Iris pigment epithelial cell (primary cell): Measurements from ENCODE around the gene ERC1.

Experiments
- DNase-seq: peaks from one replicate; pipeline ENCODE4 v3.0.0-alpha.2; 2011; ENCODE audit warnings: low read depth

Gene ERC1

DNA sequence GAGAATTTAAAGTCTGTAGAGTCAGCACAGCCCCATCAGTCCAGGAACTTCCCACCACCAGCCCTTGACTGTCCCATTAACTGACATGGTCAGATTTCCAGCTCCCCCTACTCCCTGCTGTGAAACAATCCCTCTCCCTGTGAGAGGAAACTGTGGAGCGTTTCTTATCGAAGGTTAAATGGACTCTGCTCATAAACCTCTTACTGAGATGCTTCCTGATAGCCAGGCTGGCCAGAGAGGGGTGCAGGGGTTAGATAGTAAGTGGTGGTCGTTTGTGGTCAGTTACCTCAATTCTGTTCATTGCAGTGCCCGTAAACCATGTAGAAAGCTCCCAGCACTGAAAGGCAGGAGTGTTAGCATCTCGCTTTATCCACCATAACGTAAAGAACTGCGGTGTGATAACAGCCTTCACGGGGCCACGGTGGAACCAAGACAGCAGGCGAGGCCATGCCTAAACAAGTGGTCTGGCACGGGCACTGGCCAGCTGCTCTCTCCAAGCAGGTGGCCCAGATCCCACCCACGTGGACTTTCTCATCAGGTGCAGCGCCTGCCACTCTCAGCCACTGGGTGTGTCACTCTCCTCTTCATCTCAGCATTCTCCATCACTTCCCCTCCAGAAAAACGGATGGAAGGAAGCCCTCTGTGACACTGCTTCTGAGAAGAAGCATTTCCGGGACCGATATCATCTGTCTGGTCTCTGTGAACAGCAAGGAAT lies 501.1 kb downstream of the ERC1 start:
- DNase-seq: no peak

DNA sequence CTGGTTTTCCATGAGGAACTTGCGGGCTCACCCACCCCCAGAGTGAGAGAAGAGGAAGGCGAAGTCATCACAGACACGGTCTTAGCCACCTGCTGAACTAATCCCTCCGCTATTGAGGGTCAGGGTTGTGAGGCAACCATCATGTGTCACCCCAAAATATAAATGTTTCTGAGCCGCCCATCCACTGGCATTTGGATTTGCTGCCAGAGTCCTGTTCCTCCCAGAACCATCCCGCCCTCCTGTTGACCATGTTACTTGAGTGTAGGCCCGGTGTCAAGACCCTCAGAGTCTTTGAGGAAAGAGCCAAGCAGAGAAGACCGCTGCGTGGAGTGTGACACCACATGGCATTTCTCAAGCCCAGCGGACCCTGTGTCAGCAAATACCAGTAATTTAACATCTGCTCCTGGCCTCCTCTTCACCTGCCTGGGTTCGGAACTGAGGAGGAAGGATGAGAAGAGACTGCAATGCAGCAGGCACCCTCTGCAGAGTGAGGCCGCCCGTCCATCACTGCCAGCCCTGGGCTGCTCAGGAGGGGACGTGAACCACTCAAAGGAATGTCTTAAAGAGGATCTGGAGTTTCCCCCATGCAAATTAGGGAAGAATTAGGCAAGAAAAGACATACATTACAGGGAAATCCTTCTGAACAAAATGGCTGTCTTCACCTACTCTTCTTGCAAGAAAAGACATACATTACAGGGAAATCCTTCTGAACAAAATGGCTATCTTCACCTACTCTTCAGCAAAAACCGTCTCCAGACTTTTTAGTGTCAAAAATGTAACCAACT lies 502.9 kb downstream of the ERC1 start:
- DNase-seq: no peak

DNA sequence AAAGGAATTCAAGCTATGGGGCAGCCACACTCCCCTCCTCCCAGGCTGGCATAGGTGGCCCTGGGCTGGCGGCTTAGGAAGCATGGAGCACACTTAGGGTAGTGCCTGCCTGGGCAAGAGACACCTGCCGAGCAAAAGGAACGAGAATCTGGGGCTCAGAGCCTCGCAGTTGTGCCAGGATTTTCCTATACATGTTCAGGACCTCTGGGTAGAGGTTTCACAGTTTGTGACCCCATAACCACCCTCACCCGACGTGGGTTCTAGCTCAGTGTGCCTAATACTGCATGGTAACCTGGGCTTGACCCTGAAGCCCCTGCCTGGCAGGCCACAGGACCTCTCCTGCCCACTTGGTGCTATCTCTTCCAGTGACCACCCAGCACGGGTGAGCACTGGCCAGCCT lies 503.8 kb downstream of the ERC1 start:
- DNase-seq: no peak

DNA sequence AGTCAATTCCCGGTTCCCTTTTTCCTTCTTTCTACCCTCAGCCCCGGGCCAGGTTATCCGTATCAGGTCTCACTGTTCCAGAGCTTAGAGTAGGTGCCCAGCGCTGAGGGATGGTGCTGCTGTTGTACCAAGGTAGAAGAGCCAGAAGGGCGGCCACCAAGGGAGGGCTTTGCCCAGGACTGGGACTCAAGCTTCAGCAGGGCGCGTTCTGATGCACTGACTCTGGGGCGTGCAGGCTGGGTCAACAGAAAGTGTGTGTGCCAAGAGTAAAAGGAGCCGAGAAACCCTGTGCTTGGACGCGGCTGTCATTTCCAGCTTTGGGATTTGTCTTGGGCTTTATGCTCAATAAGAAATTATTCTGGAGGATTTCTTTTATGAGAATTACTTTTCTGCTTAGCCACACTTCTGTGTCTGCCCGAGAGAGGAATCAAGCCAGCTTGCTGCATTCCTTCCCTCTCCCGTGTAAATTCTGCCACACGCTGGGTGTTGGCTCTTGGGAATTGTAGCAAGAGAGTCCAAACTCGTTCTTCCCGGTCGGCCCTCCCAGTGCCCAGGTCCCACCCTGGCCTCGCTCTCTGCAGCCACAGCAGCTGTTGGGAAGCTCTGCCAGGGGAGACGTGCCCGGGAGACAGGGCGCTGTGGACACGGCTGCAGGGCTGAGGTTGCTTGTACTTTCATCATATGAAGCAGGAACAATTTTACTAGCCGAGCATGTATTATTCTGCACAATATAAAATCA lies 505.3 kb downstream of the ERC1 start:
- DNase-seq: peak; percentile 15

DNA sequence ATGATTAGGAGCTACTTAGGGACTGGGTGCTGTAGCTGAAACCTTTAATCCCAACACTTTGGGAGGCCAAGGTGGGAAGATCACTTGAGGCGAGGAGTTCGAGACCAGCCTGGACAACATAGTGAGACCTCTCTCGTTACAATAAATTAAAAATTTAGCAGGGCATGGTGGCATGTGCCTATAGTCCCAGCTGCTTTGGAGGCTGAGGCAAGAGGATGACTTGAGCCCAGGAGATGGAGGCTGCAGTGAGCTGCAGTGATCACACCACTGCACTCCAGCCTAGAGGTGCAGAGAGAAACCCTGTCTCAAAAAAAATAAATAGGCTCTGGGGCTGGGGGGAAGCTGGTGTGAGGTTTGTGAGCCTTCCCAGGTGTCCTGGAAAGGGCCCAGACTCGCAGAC lies 506.1 kb downstream of the ERC1 start:
- no peak for DNase-seq

DNA sequence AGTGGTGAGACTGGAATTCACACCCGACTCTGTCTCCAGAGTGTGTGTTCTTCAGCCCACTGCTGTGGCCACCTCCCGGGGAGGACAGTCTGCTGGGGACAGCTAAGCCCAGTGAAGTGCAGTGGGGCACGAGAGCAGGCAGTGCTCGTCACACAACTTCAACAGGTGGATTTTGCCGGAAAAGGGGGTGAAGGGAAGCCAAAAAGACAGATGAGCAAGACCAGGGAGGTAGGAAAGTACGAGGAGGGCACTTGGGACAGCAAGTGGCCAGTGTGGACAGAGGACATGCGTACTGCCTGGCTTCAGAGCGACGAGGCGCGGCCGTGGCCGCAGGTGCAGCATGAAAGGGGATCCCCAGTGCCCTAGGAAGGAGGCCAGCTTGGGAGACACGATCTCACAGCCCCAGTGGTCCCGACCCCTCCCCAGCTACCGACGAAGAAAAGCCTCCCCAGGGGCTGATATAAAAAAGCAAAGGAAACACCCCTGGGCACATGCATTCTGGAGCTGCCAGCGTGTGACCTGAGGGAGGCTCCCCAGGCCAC lies 507.2 kb downstream of the ERC1 start:
- DNase-seq: no peak

DNA sequence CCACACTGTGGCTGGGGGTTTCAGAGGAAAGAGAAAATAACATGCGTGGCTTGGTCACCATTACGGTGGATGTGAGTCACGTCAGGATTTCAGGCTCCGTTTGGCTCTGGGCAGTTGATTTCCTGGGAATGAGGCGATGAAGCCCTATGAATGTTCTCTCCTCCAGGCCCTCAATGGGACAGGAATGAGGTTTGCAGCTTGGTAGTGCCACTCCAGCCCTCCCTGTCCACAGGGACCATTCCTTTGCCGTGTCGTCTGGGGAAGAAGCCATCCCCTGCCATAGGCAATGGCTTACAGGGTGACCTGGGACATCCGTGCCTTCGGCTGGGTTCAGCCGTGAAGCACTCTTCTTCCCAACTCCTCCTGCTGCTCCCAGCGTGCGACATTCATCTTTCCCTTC lies 508.3 kb downstream of the ERC1 start:
- no peak for DNase-seq

DNA sequence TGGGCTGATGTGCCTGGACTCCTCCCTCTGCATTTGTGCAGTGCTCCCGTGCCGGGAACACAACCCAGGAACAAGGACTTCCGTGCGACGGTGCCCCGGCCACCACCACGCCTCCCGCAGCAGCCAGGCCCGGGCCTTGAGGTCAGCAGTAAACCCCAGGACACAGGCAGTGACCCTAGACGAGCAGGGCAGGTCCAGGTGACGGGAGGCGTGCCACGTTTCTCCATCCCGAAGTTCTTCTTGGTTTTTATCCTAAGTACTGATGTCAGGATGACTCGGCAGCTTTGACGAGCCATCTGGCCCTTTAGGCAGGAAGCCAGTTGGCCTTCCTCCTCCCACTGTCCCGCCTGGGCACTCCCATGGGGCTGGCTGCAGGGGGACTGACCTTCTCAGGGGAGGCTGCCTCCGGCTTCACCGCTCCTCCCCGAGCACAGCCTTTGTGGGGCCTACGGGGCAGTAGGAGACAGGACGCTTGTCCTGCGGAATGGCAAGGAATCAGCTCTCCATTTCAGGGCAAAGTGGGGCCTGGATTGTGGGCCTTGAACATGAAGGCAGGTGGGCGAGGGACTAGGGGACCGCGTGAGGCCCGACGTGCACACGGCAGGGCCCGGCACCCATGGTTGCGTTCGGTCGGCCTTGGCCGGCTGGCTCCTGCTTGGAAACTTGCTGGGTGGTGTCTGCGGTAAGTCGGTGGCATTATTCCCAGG lies 509.2 kb downstream of the ERC1 start:
- peak; percentile 87 for DNase-seq

DNA sequence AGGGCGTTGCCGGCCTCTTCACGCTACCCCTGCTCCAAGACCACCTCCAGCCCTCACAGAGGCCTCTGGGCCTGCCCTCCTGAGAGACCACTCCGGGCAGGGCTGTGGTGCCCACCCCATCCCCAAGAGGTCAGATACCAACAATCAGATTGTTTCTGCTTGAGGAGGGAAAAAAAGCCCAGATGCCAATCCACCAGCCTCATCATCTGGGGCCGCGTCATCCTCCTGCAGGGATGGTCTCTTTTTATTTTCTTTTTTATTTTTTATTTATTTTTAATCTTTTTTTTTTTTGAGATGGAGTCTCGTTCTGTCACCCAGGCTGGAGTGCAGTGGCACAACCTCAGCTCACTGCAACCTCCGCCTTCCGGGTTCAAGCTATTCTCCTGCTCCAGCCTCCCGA lies 510.0 kb downstream of the ERC1 start:
- DNase-seq: no peak

DNA sequence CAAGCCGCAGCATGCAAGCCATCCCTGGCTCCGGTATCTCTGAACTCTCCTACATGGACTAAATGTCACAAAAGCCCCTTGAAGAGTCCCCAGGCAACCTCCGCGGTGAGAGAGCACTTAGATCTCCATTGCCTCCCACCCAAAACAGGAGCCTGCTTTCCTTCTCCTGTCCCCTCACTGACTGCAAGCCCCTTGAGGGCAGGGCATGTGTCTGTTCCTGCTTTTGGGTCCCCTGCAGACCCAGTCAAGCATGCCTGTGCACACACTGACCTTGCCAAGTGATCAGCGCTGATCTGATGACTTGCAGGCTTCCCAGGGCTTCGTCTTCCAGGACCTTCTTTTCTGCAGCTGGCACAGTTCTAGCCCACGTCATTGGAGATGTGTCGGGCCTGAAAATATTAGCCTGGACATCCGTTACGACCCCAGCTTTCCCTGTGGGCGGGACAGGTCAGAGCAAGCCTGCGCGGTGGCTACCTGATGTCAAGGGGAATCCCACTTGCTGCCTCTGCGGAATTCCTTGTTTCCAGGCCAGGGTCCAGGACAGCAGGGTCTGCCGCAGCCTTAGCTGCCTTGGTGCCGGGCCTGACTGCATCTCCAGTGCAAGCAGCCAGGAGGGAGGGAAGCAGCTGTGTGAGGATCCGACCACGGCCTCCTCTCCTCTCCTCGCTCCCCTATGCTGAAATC lies 510.8 kb downstream of the ERC1 start:
- no peak for DNase-seq

DNA sequence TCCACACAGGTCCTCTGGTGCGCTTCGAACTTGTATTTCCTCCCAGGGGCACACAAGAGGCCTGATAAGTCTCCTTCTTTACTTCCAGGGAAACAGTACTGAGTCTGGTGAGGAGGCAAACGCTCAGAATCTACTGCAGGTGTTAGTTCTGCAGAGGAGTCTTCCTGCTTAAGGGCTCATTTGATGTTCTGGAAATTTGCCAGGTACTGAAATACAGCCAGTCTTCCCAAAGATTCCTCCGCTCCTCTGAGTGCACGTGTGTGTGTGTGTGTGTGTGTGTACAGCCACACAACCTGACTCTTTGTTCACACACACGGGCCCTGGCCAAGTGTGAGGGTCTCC lies 511.3 kb downstream of the ERC1 start:
- DNase-seq: peak; percentile 21

DNA sequence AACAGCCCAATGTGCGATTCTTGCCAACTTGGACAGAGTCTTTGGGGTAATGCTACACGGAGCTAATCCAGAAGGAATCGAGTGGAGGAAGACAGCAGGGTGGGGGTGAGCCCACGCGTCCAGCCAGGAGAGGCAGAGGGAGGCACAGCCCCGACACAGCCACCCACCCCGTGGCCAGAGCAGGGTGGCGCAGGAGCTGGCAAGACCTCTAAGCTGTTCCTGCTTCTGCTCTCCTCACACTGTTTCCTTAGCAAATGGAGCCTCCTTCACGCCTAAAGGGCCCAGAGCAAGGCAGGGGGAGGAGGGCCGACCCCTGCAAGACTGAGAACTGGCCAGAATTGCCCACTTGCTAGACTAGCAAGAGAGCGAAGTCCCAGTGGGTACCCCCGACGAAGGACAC lies 511.8 kb downstream of the ERC1 start:
- DNase-seq: no peak

DNA sequence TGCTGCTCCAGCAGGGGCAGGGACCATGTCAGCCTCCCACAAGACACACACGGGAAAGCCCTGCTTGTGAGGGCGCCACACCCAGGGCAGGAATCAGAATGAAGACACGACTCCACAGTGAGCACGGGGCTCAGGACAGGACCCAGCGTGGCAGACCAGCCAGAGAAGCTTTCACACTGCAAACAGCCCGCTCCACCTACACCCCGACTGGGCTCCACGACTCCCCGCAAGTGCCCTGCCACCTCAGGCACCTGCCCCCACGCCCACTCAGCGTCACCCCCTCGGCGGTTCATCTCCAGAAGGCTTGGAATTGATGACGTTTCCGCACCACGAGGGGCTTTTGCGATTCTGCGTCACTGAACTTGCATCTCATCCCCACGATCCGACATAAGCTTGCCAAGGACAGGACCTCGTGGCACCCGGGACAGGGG lies 512.3 kb downstream of the ERC1 start:
- no peak for DNase-seq

DNA sequence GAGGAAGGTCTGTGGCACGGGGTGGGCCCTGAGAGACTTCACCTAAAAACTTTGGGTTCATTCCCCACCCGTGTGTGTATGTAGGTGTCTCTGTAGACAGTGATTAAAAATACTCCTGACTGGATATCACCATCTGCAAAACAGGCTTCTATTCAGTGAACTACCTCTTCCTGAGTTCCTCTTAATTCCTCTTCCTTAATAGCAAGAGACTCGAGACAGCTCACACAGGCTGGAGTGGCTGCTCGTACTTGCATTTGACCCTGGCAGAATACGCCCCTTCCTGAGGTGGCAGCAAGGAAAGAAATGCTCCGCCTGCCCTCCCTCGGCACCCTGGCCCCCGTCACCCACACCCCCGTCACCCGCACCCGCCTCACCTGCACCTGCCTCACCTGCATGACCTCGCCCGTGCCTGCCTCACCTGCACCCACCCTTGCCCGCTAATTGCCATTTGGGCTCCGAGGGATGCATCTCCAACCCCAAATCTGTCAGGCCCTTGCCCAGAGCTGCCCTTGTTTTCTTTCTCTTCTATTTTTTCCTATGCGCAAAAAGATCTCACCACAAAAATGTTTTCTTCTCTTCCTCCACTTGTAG lies 513.4 kb downstream of the ERC1 start:
- DNase-seq: no peak

DNA sequence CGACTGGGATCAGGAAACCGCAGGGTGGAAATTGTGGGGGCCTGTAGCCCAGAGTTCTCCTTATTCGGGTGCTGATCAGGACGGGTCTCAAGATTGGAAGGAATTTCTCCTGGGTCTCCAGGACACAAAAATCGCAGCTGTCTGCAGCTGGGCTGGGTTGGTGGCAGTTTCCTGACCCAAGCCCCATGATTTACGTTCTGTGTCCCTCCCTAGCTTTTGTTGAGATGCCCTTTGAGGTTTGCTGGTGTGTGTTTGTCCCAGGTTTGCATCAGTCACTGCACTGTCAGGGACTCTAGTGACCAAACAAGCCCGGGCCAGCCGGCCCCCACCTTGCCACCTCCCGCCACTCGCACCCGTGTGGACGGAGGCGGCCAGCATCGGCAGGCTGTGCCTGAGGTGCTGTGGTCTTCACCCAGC lies 513.9 kb downstream of the ERC1 start:
- no peak for DNase-seq

DNA sequence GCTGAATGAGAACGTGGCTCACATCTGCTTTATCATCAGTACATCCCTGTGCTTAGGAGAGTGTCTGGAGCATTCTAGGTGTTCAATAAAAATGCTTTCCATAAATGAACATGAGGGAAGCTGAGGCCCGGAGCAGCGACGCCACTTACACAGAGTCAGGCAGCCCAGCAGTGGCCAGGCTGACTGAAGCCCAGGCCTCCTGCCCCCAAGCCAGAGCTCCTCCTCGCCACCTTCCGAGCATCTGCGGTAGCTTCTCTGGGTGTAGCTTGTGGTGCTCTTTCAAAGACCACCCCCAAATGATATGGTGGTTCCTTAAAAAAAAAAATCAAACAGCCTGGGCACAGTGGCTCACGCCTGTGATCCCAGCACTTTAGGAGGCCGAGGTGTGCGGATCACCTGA lies 514.6 kb downstream of the ERC1 start:
- no peak for DNase-seq

DNA sequence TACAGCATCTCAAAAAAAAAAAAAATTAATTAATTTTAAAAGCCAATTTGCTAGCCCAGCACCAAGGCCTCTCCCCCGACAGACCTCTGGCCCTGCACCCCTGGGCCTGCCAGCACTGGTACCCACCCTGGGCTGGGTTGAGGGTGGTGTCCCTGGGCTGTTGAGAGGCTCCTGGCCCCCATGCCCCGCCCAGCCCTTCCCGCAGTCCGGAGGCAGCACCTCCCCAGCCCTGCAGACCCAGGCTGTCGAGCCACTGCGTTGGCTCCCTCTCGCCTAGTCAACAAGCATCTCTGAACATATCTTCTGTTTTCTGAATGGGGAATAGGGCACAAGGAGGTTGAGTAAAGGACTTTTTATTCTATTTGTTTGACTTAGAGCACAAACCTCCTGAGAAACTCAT lies 516.3 kb downstream of the ERC1 start:
- DNase-seq: no peak

DNA sequence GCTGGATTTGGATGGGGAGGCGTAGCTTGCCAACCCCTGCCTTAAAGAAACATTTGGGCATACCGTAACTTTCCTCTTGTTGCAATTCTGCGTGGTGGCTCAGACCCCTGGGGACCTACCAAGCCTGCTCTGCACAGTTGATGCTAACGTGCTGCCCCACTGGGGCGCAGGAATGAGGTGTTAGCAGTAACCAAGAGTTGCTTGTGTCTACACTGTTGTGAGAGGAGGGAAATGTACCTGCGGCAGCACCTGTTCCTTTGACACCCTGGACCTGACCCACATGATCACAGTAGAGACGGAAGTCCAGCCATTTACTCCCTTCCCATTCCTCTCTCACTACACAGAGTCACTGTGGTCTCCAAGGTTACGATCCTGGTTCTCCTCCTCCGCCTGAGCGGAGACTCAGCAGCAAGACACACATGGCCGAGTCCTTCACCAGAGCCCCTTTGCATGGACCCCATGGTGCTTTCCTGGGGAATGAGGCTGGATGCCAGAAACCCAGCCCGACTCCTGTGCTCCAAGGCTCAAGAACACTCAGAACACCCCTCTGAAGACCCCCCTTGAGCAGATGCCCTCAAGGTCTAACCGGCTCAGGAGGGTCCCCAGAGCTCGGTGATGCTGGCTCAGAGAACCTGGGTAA lies 518.5 kb downstream of the ERC1 start:
- no peak for DNase-seq

DNA sequence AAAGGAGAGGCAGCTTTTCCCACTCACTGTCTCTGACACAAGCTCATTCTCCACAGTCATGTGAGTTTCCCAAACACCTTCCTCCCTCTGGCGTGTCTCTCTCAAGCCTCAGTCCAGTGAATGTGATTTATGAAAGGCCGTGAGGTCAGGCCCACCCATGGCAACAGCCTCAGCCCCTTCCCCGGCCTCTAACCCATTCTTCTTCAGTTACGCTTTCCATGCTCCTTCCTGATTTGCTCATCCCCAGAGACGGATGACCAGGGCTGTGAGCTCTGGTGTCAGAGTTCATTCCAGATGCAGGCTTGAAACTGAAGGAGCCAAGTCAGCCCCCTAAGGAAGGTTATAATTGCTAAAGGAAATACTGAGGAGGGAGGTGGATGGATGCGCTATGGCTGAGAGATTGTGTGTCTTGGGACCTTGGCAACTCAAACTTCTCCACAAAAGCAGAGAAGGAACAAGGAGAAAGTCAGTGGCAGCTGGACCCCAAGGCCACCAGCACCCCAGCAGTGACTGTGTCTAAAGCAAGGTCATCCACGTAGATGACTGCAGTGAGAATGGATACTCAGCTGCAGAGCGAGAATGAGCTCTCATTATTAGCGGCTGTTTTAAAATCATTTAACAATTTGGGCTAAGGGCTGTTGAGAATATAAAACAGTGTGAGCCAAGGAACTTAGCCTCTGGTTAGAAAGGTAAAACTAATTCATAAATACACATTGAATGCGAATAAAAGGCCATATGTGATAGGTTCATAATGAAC lies 519.2 kb downstream of the ERC1 start:
- no peak for DNase-seq

DNA sequence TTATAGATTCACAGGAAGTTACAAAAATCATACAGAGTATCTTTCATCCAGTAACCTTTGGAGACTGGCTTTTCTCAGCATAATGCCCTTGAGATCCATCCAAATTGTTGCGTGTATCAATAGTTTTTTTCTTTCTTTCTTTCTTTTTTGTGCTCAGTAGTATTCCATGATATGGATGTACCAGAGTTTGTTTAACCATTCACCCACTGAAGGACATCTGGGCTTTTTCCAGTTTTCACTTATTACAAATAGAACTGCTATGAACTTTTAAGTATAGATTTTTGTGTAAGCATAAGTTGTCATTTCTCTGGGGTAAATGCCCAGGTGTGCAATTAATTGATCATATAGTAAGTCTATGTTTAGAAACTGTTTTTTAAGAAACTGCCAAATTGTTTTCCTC lies 524.0 kb downstream of the ERC1 start:
- no peak for DNase-seq
